HUDEP-2 (cell line): ENCODE data around the gene TSPAN4.
A peak's percentile ranks its signal among the peaks of the same experiment; 100 is the strongest.

Experiments
- DNase-seq, 76 experiments: peaks; one replicate each; lab custom pipeline; 2025; ENCODE audit not compliant: unreplicated experiment in 76 of 76; lab: John Stamatoyannopoulos, UW

TSPAN4 gene

DNA sequence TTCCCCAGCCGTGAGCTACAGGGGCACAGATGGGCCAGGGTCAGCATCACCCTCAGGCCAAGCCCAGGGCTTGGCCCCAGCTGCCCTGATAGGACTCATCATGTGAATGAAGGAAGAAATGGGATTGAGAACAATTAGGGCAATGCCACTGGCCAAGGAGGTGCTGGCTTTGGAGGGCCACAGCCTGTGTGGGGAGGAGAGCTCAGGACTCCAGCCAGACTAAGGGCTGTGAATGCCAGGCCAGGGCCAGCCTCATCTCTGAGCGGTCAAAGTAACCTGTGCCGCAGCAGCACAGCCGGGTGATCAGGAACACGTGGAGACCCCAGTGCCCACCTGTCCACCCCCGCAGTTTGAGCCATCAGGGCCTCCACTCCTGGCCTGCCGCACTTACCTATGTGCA lies 57.9 kb downstream of the TSPAN4 start:
- no peak for DNase-seq

DNA sequence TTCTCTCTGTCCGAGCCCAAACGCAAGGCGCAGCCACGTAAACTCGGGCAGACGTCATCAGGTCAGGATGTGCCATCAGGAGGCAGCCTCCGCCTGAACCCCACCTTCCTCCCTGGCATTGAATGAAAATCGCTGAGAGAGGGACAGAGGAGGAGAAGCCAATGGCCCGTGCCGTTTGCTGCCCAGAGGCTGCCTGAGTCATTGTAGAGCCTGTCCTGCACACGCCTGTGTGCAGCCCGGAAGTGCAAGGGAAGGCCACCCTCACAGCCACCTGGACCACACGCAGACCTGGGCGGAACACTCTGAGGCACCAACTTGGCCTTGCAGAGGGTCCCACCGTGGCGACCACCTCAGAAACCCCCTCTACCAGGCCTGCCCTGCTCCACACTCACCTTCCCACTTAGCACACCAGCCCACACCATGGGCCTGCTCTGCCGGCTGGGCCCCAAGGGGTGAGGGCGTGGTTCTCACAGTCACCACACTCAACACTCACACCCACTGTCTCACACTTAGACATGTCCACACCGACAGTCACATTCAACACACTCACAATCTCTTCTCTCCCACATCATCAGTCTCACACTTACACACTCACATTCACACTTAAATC lies 58.9 kb downstream of the TSPAN4 start:
- DNase-seq = no peak

DNA sequence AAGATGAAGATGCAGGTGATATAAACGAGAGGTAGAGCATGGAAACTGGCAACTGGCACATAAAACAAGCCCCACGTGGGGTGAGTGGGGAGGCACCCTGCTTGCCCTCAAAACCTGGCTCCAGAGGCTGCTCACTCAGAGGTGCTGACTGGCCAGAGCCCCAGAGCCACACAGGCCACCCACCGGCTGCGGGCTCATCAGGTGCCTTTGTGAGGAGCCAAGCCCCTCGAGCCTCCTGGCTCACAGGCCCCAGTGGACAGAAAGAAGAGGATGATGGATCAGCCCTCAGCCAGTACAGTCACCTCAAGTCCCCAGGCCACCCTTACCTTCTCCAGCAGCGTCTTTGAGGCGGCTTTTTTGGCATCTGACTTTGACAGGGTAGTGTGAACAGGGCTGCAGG lies 61.7 kb downstream of the TSPAN4 start:
- DNase-seq = no peak

DNA sequence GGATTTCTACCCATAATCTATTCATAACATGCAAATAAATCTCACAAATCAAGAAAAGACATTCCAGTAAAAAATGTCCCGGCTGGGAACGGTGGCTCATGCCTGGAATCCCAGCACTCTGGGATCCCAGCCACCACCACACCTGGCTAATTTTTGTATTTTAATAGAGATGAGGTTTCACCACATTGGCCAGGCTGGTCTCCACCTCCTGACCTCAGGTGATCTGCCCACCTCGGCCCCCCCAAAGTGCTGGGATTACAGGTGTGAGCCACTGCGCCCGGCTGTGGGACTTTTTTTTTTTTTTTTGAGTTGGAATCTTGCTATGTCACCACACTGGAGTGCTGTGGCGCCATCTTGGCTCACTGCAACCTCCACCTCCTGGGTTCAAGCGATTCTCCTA lies 63.3 kb downstream of the TSPAN4 start:
- no peak for DNase-seq

DNA sequence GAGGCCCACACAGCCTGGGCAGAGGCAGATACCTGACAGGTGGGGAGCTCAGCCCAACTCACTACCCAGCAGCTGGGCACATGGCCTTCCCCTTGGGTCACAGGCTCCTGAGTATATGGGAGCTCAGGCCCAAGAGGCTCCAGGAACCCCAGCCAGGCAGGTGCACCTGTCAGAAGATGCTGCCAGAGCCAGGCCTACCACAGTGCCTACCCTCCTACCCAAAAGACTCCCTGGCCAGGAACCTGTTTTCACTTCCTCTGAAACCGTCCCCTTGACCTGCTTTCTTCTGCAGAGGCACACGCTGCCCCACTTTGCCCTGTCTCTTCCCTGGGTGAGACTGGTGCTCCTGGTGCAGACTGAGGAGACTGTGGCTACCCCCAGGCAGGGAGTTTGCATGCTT lies 65.0 kb downstream of the TSPAN4 start:
- no peak for DNase-seq

DNA sequence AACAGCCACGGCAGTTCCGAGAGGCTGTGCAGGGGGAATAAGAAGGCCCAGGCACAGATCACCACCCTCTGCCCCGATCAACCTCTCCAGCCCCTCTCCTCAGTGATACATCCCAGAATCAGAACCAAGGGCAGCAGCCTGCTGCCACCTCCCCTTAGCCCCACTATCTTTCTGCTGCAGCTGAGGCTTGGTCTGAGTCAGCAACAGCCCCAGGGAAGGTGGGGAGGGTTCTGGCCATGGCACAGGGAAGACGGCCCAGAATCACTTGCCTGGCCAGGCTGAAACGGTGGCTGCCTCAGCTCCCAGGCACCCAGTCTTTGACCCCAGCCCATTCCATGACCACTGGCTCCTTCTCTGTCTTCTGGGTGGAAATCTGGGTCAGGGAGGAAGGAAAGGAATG lies 65.6 kb downstream of the TSPAN4 start:
- peak in 74 of 76 experiments; percentile 11 to 90 (median 78) for DNase-seq

DNA sequence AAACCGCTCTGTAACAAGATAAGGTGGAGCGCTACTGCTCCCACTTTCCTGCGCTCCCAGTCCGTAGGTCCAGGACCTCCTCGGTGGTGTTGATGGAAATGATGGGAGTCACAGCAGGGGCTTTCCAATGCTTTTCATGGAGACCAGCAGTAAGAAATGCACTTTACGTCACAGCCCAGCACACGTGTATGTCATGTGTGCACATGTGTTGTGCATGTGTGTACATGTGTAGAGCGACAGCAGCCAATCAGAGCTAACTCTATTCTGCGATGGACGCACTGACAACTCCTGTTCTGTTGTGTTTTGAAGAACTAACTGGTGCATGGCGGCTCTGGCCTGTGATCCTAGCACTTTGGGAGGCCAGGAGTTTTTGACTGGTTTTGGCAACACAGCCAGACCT lies 66.8 kb downstream of the TSPAN4 start:
- no peak for DNase-seq

DNA sequence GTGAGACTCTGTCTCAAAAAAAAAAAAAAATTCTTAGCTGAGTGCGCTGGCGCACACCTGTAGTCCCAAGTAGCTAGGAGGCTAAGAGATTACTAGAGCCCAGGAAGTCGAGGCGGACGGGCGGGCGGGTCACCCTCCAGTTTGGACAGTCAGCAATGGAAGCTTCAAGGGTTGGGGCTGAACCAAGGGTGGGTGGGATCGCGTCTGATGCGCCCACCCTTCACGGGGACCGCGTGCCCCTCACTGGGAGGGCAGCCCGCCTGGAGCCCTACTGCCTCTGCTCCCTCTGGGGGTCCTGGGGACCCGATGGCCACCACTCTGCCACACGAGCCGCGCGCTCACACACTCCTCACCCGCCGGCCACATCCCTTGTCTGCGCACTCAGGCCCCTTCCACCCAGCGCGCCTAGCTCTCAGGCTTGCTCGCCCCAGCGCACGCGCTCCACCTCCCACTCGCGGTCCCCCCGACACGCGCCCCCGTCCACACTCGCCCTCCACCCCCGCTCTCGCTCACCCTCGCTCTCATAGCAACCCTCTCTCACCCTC lies 67.5 kb downstream of the TSPAN4 start:
- DNase-seq = peak in 1 of 76 experiments; percentile 30

DNA sequence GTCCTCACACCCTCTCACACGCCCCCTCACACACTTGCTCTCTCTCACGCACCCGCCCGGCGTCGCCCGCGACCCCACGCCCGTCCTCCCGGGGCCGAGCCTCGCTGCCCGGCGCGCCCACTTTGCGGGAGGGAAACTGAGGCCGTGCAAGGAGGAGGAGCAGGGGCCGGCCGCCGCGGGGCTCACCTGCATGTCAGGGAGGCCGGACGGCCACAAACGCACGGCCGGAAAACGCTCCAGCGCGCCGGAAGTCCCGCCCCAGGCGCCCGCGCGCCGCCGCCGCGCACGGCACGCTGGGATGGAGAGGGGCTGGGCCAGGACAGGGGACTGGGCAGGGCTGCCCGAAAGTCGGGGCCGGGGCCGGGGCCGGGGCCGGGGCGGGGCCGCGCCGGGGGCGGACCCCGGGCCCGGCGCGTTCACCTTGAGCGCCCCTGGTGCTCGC lies 68.0 kb downstream of the TSPAN4 start, which contains the start of gene CHID1:
CHID1 (minus strand) TSS at position 222 of the 442 bp plus-strand sequence. CDS start 5,994 bp downstream, outside the sequence.
- DNase-seq = peak in 71 of 76 experiments; percentile 42 to 89 (median 76)

DNA sequence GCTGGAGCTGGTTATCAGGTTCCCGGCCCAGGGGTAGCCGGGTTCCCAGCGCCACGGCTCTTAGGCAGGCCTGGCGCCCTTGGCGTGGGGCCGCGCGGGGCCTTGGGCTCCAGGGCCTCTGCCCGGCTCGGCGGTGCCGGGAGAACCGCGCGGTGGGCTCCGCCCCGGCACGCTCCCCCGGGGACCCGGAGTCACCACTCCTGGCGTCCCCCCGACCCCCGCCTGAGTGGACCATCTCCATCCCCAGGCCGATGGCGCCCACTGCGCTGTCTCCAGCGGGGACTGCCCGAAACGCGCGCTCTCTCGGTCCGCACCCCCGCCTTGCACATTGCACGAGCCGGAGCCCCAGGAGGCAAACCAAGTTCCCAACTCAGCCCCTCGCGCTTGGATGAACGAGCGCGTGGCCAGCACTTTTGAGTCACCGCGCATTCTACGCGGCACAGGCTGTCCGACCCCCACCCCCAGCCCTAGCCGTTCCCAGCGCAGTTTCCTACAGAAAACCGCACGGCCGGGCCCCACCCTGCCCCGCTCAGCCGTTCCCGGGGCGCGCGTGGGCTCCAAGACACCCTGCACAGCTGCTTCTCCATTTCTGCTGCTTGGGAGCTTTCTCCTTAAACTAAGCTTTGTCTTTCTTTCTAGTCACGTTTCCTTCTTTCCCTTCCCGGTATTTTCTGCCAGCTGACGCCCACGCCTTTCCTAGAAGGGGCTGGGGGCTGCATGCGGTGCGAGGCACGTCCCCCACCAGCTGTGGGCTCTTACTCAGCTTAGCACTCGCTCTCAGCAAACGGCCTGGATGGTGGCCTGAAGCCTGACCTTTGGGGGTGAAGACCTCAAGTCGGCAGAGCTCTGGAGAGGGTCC lies 68.6 kb downstream of the TSPAN4 start:
- peak in 39 of 76 experiments; percentile 12 to 64 (median 42) for DNase-seq

DNA sequence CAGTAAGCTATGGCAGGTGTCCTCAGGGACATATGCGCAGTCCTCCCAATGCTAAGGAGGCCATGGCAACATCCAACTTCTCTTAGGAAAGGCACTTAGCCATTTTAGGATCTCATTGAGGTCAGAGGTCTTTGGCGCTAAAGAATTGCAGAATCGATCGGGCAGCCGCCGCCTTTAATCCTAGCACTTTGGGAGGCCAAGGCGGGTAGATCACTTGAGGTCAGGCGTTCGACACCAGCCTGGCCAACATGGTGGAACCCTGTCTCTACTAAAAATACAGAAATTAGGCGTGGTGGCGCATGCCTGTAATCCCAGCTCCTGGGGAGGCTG lies 69.2 kb downstream of the TSPAN4 start:
- DNase-seq = no peak

DNA sequence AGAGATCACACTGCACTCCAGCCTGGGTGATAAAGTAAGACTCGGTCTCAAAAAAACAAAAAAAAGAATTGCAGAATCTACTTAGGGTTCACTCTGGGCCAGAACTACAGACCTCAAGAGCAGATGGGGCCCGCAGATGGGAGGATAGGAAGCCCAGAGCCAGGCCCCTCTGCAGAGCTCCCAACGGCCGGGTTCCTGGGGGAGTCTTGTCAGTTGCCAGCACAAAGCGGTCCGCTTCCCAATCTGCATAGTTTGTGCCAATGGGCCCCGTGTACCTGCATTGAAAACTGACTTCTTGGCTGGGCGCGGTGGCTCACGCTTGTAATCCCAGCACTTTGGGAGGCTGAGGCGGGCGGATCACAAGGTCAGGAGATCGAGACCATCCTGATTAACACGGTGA lies 69.6 kb downstream of the TSPAN4 start:
- no peak for DNase-seq

DNA sequence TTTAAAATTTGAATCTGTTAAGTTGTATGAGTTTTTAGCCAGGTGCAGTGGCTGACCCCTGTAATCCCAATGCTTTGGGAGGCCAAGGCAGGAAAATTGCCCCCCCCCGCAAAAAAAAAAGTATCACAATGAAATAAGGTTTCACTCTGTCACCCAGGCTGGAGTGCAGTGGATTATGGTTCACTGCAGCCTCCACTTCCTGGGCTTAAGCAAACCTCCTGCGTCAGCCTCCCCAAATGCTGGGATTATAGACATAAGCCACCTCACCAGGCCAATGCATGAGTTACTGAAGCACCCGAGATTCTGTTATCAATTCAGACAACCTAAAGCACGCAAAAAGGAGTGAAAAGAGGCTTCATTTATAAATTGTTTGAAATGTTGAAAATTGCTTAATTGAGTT lies 70.4 kb downstream of the TSPAN4 start:
- no peak for DNase-seq

DNA sequence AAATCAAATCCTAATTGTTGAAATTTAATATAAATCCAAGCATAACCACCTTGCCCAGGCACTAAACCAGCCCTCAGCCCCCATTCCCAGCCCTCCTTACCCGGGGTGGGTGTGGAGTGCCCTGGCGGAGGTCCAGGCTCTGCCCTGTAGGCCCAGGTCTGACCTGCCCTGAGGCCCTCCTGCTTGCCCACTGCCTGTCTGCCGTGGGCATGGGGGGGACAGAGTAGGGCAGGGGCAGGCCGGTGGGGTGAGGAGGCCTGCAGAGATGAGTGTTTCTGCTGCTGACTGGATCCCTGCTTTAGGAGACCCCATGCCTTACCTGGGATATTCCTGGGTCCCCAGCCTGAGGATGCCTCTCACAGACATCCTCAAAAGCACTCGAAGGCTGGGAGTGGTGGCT lies 71.6 kb downstream of the TSPAN4 start:
- no peak for DNase-seq

DNA sequence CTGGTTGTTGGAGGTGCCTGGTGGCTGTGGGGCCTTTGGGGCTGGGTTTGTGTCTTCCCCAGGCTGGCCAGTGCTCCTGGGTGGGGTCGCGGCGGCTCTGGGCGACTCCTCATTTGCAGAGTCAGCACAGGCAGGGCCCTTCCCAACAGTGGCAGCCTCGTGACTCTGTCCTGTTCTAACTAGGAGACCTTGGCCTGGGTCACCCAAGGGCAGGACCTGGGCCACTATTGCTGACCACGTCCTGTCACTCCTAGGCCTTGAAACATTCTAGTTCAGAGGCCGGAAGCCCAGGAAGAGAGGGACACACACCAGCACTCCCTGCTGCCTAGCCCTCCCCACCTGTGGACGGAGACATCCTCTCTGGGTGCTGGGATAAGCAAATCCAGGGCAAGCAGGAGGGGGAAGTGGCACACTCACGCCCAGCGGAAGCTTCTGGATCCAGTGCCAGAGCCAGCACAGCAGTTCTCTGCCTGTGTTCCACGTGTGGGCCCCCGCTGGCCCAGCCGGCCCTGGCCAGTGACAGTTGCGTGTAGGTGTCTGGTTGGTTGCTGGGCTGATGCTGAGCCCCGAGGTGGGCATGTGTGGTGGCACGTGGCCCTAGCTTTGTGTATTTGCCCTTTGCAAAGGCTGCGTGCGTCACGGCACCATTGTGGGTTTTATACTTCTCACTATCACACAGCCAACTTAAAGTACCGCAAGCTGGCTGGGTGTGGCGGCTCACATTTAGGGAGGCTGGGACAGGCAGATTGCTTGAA lies 72.3 kb downstream of the TSPAN4 start:
- peak in 72 of 76 experiments; percentile 30 to 84 (median 65) for DNase-seq
